Skeletal muscle satellite cell (primary cell): ENCODE results near the gene STRN3.
"Not testable (repeated sequence)": the region's sequence is repeated elsewhere in the genome, so short reads cannot be mapped to it uniquely, and the experiment has no call there.

Experiments used
- H3K27me3 ChIP-seq: 2 replicates; pipeline ENCODE4 v1.7.0; 2013; ENCODE audit warnings: low read length; ENCODE audit not compliant: control insufficient read depth, insufficient read depth
- H3K36me3 ChIP-seq: 2 replicates; pipeline ENCODE4 v1.7.0; 2013; ENCODE audit warnings: mild to moderate bottlenecking, control low read depth, low read length; ENCODE audit not compliant: insufficient read depth
- H3K4me1 ChIP-seq: 2 replicates; pipeline ENCODE4 v1.7.0; 2013; ENCODE audit warnings: low read length; ENCODE audit not compliant: control insufficient read depth, insufficient read depth
- H3K4me2 ChIP-seq: 2 replicates; pipeline ENCODE4 v1.7.0; 2013; ENCODE audit warnings: mild to moderate bottlenecking, low read length
- H3K4me3 ChIP-seq: 2 replicates; pipeline ENCODE4 v1.7.0; 2013; ENCODE audit warnings: low read length
- H3K9ac ChIP-seq: 2 replicates; pipeline ENCODE4 v1.7.0; 2013; ENCODE audit warnings: mild to moderate bottlenecking, low read depth, low read length, moderate library complexity
- H3K9me3 ChIP-seq: replicated peaks from 2 replicates; pipeline ENCODE4 v1.7.0; 2013; ENCODE audit warnings: mild to moderate bottlenecking, control low read depth, low read length

STRN3 gene

GRCh38 chr14:30915596-30915995 is 110.6 kb downstream of the STRN3 start:
- Histone ChIP-seq H3K27me3 (no peaks in the 10 kb centered on the region), H3K4me3 (no peak overlapping the region), H3K9ac (no peak overlapping the region), H3K36me3 (peaks cover 17% of the 10 kb centered on the region), H3K9me3 (no peaks in the 10 kb centered on the region), H3K4me2 (peak overlapping the region; percentile 6), H3K4me1 (peaks cover 4% of the 10 kb centered on the region)

- H3K9me3 ChIP-seq, result no peaks in the 10 kb centered on the region
- H3K9ac ChIP-seq, result no peak overlapping the region
- peaks cover 22% of the 10 kb centered on the region for H3K36me3 ChIP-seq
- no peaks in the 10 kb centered on the region for H3K27me3 ChIP-seq
- no peak overlapping the region for H3K4me3 ChIP-seq
- H3K4me2 ChIP-seq, result no peak overlapping the region
- H3K4me1 ChIP-seq, result peaks cover 4% of the 10 kb centered on the region
Observed at GRCh38 chr14:30914812-30915211, 111.4 kb downstream of the STRN3 start.

GRCh38 chr14:30908826-30909225 is 117.4 kb downstream of the STRN3 start:
- H3K9ac ChIP-seq, result no peak overlapping the region
- H3K4me1 ChIP-seq, result no peaks in the 10 kb centered on the region
- H3K27me3 ChIP-seq, result no peaks in the 10 kb centered on the region
- no peaks in the 10 kb centered on the region for H3K9me3 ChIP-seq
- H3K36me3 ChIP-seq, result peaks cover 43% of the 10 kb centered on the region
- no peak overlapping the region for H3K4me2 ChIP-seq
- no peak overlapping the region for H3K4me3 ChIP-seq

GRCh38 chr14:30907659-30908057 is 118.5 kb downstream of the STRN3 start:
- Histone ChIP-seq H3K4me1 (no peaks in the 10 kb centered on the region), H3K9me3 (no peaks in the 10 kb centered on the region), H3K9ac (no peak overlapping the region), H3K27me3 (no peaks in the 10 kb centered on the region), H3K36me3 (peaks cover 44% of the 10 kb centered on the region), H3K4me3 (no peak overlapping the region), H3K4me2 (no peak overlapping the region)

- Histone ChIP-seq H3K4me2 (no peak overlapping the region), H3K4me1 (no peaks in the 10 kb centered on the region), H3K27me3 (no peaks in the 10 kb centered on the region), H3K9me3 (no peaks in the 10 kb centered on the region), H3K4me3 (no peak overlapping the region), H3K9ac (no peak overlapping the region), H3K36me3 (peaks cover 44% of the 10 kb centered on the region)
Observed at GRCh38 chr14:30906752-30907658, 119.2 kb downstream of the STRN3 start.

- H3K9me3 ChIP-seq, result no peaks in the 10 kb centered on the region
- no peaks in the 10 kb centered on the region for H3K27me3 ChIP-seq
- H3K36me3 ChIP-seq, result peaks cover 30% of the 10 kb centered on the region
Observed at GRCh38 chr14:30903285-30904124, 122.7 kb downstream of the STRN3 start.

GRCh38 chr14:30897121-30897520 is 129.1 kb downstream of the STRN3 start:
- Histone ChIP-seq H3K36me3 (peaks cover 15% of the 10 kb centered on the region), H3K4me1 (peaks cover 13% of the 10 kb centered on the region)
- H3K4me2 ChIP-seq, H3K4me3 ChIP-seq, H3K27me3 ChIP-seq, H3K9ac ChIP-seq, H3K9me3 ChIP-seq: not testable (repeated sequence)

More at GRCh38 chr14:30903285-30904124, 122.7 kb downstream of the STRN3 start:
- no peak overlapping the region for H3K9ac ChIP-seq
- no peaks in the 10 kb centered on the region for H3K4me1 ChIP-seq
- no peak overlapping the region for H3K4me2 ChIP-seq
- H3K4me3 ChIP-seq, result no peak overlapping the region

- no peak overlapping the region for H3K4me3 ChIP-seq
- peaks cover 13% of the 10 kb centered on the region for H3K4me1 ChIP-seq
- no peak overlapping the region for H3K9ac ChIP-seq
- peaks cover 15% of the 10 kb centered on the region for H3K36me3 ChIP-seq
- no peaks in the 10 kb centered on the region for H3K9me3 ChIP-seq
- H3K27me3 ChIP-seq, result no peaks in the 10 kb centered on the region
- H3K4me2 ChIP-seq, result no peak overlapping the region
Observed at GRCh38 chr14:30896435-30896834, 129.7 kb downstream of the STRN3 start.

GRCh38 chr14:30894923-30895515 is 131.2 kb downstream of the STRN3 start:
- no peak overlapping the region for H3K4me3 ChIP-seq
- H3K36me3 ChIP-seq, result peaks cover 15% of the 10 kb centered on the region
- no peak overlapping the region for H3K9ac ChIP-seq

GRCh38 chr14:30893819-30894218 is 132.4 kb downstream of the STRN3 start:
- peaks cover 15% of the 10 kb centered on the region for H3K36me3 ChIP-seq
- H3K9ac ChIP-seq, result no peak overlapping the region
- H3K4me2 ChIP-seq, result no peak overlapping the region
- no peaks in the 10 kb centered on the region for H3K9me3 ChIP-seq
- peaks cover 13% of the 10 kb centered on the region for H3K4me1 ChIP-seq
- H3K27me3 ChIP-seq, result no peaks in the 10 kb centered on the region
- H3K4me3 ChIP-seq, result no peak overlapping the region

More at GRCh38 chr14:30894923-30895515, 131.2 kb downstream of the STRN3 start:
- Histone ChIP-seq H3K9me3 (no peaks in the 10 kb centered on the region), H3K27me3 (no peaks in the 10 kb centered on the region), H3K4me2 (no peak overlapping the region), H3K4me1 (peaks cover 13% of the 10 kb centered on the region)

- no peak overlapping the region for H3K4me3 ChIP-seq
- H3K4me1 ChIP-seq, result peaks cover 5% of the 10 kb centered on the region
- no peaks in the 10 kb centered on the region for H3K27me3 ChIP-seq
- H3K9ac ChIP-seq, result no peak overlapping the region
- H3K4me2 ChIP-seq, result no peak overlapping the region
- H3K36me3 ChIP-seq, result peaks cover 3% of the 10 kb centered on the region
- H3K9me3 ChIP-seq, result no peaks in the 10 kb centered on the region
Observed at GRCh38 chr14:30889244-30889594, 137.0 kb downstream of the STRN3 start.
